Natural killer cell (primary cell): ENCODE results near the gene PCID2. TPM values are rescaled to one million over a fixed set of nuclear protein-coding genes. Genes with fewer than 3 reads are reported as not detected.
A peak's percentile ranks its signal among the peaks of the same experiment; 100 is the strongest.

Experiments
- ATAC-seq, 3 donors: fragments of 150-1000 bp in 2 of 3; fragments of 200-7000 bp in 1 of 3; cut with Tn5 transposase; 1 replicate in 1 of 3; 2 replicates in 2 of 3; pipeline ENCODE4 v1.10.0; 2021; ENCODE audit warnings: mild to moderate bottlenecking in 2 of 3, moderate library complexity in 2 of 3
- DNase-seq, 2 donors: peaks; one replicate each; pipeline versions ENCODE4 v3.0.0 to v3.0.0-alpha.2; 2013 to 2021; ENCODE audit warnings: mixed read lengths in 1 of 2
- H3K27ac ChIP-seq: one replicate; pipeline ENCODE4 v1.5.1; 2013; ENCODE audit warnings: mild to moderate bottlenecking, low read length
- H3K27me3 ChIP-seq: one replicate; pipeline ENCODE4 v1.6.1; 2013; ENCODE audit warnings: low read length; ENCODE audit not compliant: control insufficient read depth, insufficient read depth
- H3K36me3 ChIP-seq: one replicate; pipeline ENCODE4 v1.6.1; 2013; ENCODE audit warnings: low read length; ENCODE audit not compliant: control insufficient read depth, insufficient read depth
- H3K4me1 ChIP-seq: one replicate; pipeline ENCODE4 v1.6.1; 2013; ENCODE audit warnings: low read length; ENCODE audit not compliant: control insufficient read depth, insufficient read depth
- H3K4me3 ChIP-seq: one replicate; pipeline ENCODE4 v1.5.1; 2013; ENCODE audit warnings: low read length
- H3K9me3 ChIP-seq: one replicate; pipeline ENCODE4 v1.6.1; 2013; ENCODE audit warnings: low read length; ENCODE audit not compliant: control insufficient read depth, insufficient read depth
- H3K27ac Mint-ChIP-seq, 2 donors: one replicate each; pipeline ENCODE4 v1.8.0; 2022; ENCODE audit warnings: mild to moderate bottlenecking in 2 of 2, mixed read lengths in 2 of 2, moderate library complexity in 1 of 2
- H3K27me3 Mint-ChIP-seq, 2 donors: one replicate each; pipeline ENCODE4 v1.8.0; 2022; ENCODE audit warnings: low read depth in 2 of 2, mixed read lengths in 2 of 2
- H3K36me3 Mint-ChIP-seq: one replicate; pipeline ENCODE4 v1.8.0; 2022; ENCODE audit warnings: mixed read lengths
- H3K4me1 Mint-ChIP-seq, 2 donors: one replicate each; pipeline ENCODE4 v1.8.0; 2022; ENCODE audit warnings: mixed read lengths in 2 of 2
- H3K4me3 Mint-ChIP-seq: one replicate; pipeline ENCODE4 v1.8.0; 2022; ENCODE audit warnings: mild to moderate bottlenecking, moderate library complexity, mixed read lengths
- H3K9me3 Mint-ChIP-seq, 2 donors: one replicate each; pipeline ENCODE4 v1.8.0; 2022; ENCODE audit warnings: mixed read lengths in 2 of 2
- WGBS: methylation state at CpG from one replicate; pipeline ENCODE4 v1.1.7; 2013; ENCODE audit warnings: missing lambda C conversion rate; ENCODE audit not compliant: insufficient coverage; 5-methylcytosine and 5-hydroxymethylcytosine counted together
- intact Hi-C: fragments of 100-400 bp; cut with micrococcal nuclease; formaldehyde crosslinking; loops from one replicate; pipeline ENCODE4 v1.14.2; 2022
- total RNA-seq, 4 donors: library from RNA; stranded (reverse); fragments of 120-200 nt in 1 of 4; gene quantifications; one replicate each; pipeline versions ENCODE4 v1.2.3 to v1.2.4, GENCODE V29; 2013 to 2022
- TF ChIP-seq, protein P1 (sequence below): fragments of 200-600 bp; IDR thresholded peaks from one replicate; pipeline ENCODE4 v1.8.0; 2022; ENCODE audit warnings: antibody characterized with exemption

The PCID2 gene
- total RNA-seq, 3 donors from 2014 or later (not counting 1 experiment from before 2014, with no cell fraction given), result 26.4 to 68.9 (median 42.3) TPM

DNA sequence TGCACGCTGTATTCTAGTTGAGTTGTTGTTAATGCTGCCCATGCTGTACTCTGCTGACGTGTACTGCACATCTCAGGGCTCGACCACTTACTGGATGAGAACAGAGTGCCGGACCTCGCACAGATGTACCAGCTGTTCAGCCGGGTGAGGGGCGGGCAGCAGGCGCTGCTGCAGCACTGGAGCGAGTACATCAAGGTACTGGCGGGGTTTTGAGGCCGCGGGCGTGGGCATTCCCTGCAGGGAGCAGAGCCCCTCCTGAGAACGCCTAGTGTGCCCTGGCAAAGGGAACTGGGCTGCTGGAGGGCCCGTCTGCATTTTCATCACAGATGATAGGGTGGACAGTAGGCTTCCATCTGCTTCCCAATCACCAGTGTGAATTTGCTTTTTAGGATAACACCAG is 30.9 kb upstream of the PCID2 start:
- Histone ChIP-seq H3K27me3 (no peaks in the 10 kb centered on the region), H3K4me3 (no peak overlapping the region), H3K9me3 (no peaks in the 10 kb centered on the region), H3K36me3 (peaks cover 73% of the 10 kb centered on the region), H3K27ac (no peak overlapping the region), H3K4me1 (no peaks in the 10 kb centered on the region)
- ATAC-seq (no peak), DNase-seq (no peak)
- Mint-ChIP-seq H3K4me1 (no peaks in the 10 kb centered on the region), H3K27me3 (no peaks in the 10 kb centered on the region), H3K36me3 (peaks cover 26% of the 10 kb centered on the region), H3K27ac (no peak overlapping the region), H3K9me3 (no peaks in the 10 kb centered on the region), H3K4me3 (no peak overlapping the region)
- TF ChIP-seq, protein P1, sequence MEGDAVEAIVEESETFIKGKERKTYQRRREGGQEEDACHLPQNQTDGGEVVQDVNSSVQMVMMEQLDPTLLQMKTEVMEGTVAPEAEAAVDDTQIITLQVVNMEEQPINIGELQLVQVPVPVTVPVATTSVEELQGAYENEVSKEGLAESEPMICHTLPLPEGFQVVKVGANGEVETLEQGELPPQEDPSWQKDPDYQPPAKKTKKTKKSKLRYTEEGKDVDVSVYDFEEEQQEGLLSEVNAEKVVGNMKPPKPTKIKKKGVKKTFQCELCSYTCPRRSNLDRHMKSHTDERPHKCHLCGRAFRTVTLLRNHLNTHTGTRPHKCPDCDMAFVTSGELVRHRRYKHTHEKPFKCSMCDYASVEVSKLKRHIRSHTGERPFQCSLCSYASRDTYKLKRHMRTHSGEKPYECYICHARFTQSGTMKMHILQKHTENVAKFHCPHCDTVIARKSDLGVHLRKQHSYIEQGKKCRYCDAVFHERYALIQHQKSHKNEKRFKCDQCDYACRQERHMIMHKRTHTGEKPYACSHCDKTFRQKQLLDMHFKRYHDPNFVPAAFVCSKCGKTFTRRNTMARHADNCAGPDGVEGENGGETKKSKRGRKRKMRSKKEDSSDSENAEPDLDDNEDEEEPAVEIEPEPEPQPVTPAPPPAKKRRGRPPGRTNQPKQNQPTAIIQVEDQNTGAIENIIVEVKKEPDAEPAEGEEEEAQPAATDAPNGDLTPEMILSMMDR, result no peak
- 97% methylated on average over 15 of the region's 15 CpGs for WGBS
- intact Hi-C loops, result no loop called here

DNA sequence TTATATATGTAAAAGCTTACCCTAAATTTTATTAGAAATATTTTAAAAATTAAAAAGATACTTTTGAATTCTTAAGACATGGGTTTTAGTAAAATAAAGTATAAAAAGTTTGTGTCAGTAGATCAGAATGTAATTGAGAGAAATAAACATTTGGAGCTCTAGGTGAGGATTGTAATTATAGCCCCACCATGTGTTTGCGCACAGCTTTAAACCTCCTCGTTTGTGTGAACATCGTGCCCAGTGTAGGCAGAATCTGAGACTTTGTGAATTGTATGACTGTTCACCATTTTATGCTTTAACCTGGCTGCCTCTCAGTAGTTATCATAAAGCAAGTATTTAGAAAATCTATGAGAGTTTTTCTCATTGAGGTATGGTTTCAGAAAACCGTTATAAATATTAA is 30.1 kb upstream of the PCID2 start:
- WGBS, result 98% methylated on average over 3 of the region's 4 CpGs
- DNase-seq (no peak), ATAC-seq (peak in 1 of 3 donors; percentile 35)
- Histone ChIP-seq H3K27ac (no peak overlapping the region), H3K4me3 (no peak overlapping the region), H3K36me3 (peaks cover 71% of the 10 kb centered on the region), H3K4me1 (no peaks in the 10 kb centered on the region), H3K27me3 (no peaks in the 10 kb centered on the region), H3K9me3 (no peaks in the 10 kb centered on the region)
- H3K9me3 Mint-ChIP-seq, result no peaks in the 10 kb centered on the region
- TF ChIP-seq, protein P1, result no peak
- no peaks in the 10 kb centered on the region for H3K4me1 Mint-ChIP-seq
- intact Hi-C loops, result no loop called here
- peaks cover 19% of the 10 kb centered on the region for H3K36me3 Mint-ChIP-seq
- H3K27me3 Mint-ChIP-seq, result no peaks in the 10 kb centered on the region
- H3K27ac Mint-ChIP-seq, result no peak overlapping the region
- H3K4me3 Mint-ChIP-seq, result no peak overlapping the region

DNA sequence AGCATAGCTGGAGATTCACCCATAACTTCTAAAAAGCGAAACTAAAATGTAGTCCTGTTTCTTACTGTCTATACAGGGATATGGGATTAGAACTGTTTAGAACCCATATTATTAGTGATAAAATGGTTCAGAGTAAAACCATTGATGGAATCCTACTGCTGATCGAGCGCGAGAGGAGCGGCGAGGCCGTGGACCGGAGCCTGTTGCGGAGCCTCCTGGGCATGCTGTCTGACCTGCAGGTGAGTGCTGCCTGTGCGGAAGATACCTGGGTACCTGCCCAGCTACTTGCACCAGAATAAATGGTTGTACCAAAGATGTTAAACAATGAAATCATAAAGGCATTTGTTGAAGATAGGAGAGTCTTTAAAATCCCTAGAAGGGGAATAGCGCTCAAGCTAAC is 24.6 kb upstream of the PCID2 start:
- intact Hi-C loops, result no loop called here
- no peaks in the 10 kb centered on the region for H3K27me3 Mint-ChIP-seq
- no peaks in the 10 kb centered on the region for H3K9me3 Mint-ChIP-seq
- peaks cover 15% of the 10 kb centered on the region for H3K36me3 Mint-ChIP-seq
- Histone ChIP-seq H3K4me3 (no peak overlapping the region), H3K27ac (no peak overlapping the region), H3K4me1 (no peaks in the 10 kb centered on the region), H3K27me3 (no peaks in the 10 kb centered on the region), H3K9me3 (no peaks in the 10 kb centered on the region), H3K36me3 (peaks cover 60% of the 10 kb centered on the region)
- peak overlapping the region in 1 of 2 donors; percentile 59 for H3K27ac Mint-ChIP-seq
- TF ChIP-seq, protein P1, result no peak
- DNase-seq, result no peak
- no peak for ATAC-seq
- H3K4me3 Mint-ChIP-seq, result no peak overlapping the region
- peaks cover 0 to 4% of the 10 kb centered on the region in 2 donors for H3K4me1 Mint-ChIP-seq
- WGBS, result over 99% methylated on average over 11 of the region's 11 CpGs
